Smooth muscle cell (in vitro differentiated cells): ENCODE results near the gene SYNPO. TPM values are rescaled to one million over a fixed set of nuclear protein-coding genes. Genes with fewer than 3 reads are reported as not detected.

ENCODE experiments used
- DNase-seq: peaks from one replicate; lab custom pipeline; 2025; ENCODE audit not compliant: unreplicated experiment; lab: John Stamatoyannopoulos, UW
- H2AFZ ChIP-seq: fragments of 200-600 bp; sonication (generic); 2 replicates; pipeline ENCODE4 v1.6.0; 2016; ENCODE audit warnings: antibody characterized with exemption, low read depth, mild to moderate bottlenecking
- H3F3A ChIP-seq: fragments of 200-600 bp; sonication (generic); 2 replicates; pipeline ENCODE4 v1.6.0; 2017; ENCODE audit warnings: antibody characterized with exemption, low read depth
- H3K27ac ChIP-seq: fragments of 200-600 bp; sonication (generic); 2 replicates; pipeline ENCODE4 v1.5.1; 2016; ENCODE audit warnings: low read depth, mild to moderate bottlenecking
- H3K27me3 ChIP-seq: fragments of 200-600 bp; sonication (generic); 2 replicates; pipeline ENCODE4 v1.6.1; 2016; ENCODE audit warnings: low read depth, mild to moderate bottlenecking
- H3K36me3 ChIP-seq: fragments of 200-600 bp; sonication (generic); 2 replicates; pipeline ENCODE4 v1.5.1; 2016; ENCODE audit warnings: low read depth
- H3K4me1 ChIP-seq: fragments of 200-600 bp; sonication (generic); 2 replicates; pipeline ENCODE4 v1.5.1; 2016; ENCODE audit warnings: low read depth
- H3K4me2 ChIP-seq: fragments of 200-600 bp; sonication (generic); 2 replicates; pipeline ENCODE4 v1.6.0; 2016; ENCODE audit warnings: mild to moderate bottlenecking
- H3K4me3 ChIP-seq: fragments of 200-600 bp; sonication (generic); 2 replicates; pipeline ENCODE4 v1.5.1; 2016; ENCODE audit warnings: mild to moderate bottlenecking
- H3K79me2 ChIP-seq: fragments of 200-600 bp; sonication (generic); 2 replicates; pipeline ENCODE4 v1.6.0; 2016; ENCODE audit warnings: low read depth, mild to moderate bottlenecking
- H3K9ac ChIP-seq: fragments of 200-600 bp; sonication (generic); 2 replicates; pipeline ENCODE4 v1.6.0; 2016; ENCODE audit warnings: low read depth
- H3K9me3 ChIP-seq: fragments of 200-600 bp; sonication (generic); replicated peaks from 2 replicates; pipeline ENCODE4 v1.5.1; 2016; ENCODE audit warnings: low read depth
- H4K20me1 ChIP-seq: fragments of 200-600 bp; sonication (generic); 2 replicates; pipeline ENCODE4 v1.6.0; 2016; ENCODE audit warnings: low read depth
- WGBS: methylation state at CpG from one replicate; pipeline ENCODE4 v1.1.7; 2016; ENCODE audit warnings: low lambda C conversion rate; 5-methylcytosine and 5-hydroxymethylcytosine counted together
- polyA plus RNA-seq: library from polyadenylated mRNA; unstranded; fragments of >200 nt; fragmentation: Nextera tagmentation; extraction: Ambion mirVana; gene quantifications from 2 replicates; pipeline ENCODE4 v1.2.1, GENCODE V29; 2016
- total RNA-seq: library from RNA; depleted of rRNA; stranded (reverse); fragments of >200 nt; gene quantifications from 2 replicates; pipeline ENCODE4 v1.2.3, GENCODE V29; 2014
- TF ChIP-seq, protein P1 (sequence below): fragments of 200-600 bp; sonication (generic); IDR thresholded peaks from 2 replicates; pipeline ENCODE4 v1.5.1; 2017; ENCODE audit warnings: borderline replicate concordance, mild to moderate bottlenecking, antibody characterized with exemption; ENCODE audit not compliant: insufficient read depth, poor library complexity, severe bottlenecking

SYNPO gene
- total and polyA plus RNA-seq, 2 experiments from 2014 or later, result 34.2 to 46.4 TPM

DNA sequence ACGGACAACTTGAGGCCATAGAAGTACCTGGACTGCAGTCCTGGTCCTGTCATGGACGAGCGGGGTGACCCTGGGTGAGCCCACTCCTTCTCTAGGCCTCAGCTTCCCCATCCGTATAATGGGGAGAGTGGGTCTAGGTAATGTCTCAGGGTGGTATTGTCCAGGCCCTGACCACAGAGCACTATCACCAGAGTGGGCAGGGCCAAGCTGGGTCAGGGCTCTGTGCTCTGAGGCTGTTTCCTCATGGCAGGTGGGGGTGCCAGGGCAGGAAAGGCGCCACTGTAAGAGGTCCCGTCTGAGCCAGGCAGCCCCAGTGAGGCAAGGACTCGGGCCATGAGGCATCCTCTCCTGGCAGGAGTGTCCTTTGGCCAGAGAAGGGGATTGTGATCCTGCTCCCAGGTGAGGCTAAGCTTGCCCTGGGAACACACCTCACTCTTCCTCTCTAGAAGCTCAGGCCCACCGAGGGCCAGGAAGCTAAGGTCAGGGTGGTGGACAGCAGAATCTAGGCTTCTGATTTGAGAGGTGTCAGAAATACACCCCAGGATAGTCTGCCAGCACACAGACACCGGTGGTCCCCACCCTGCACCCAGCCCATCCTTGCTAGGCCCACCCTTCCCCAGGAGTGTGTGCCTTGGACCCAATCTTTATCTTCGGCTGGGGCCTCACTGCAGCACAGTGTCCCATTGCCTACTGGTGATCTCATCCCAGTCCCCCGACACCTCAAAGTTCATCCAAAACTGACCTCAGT is 19.1 kb downstream of the SYNPO start:
- Histone ChIP-seq H3K36me3 (no peaks in the 10 kb centered on the region), H3K9me3 (no peaks in the 10 kb centered on the region), H3K27me3 (no peaks in the 10 kb centered on the region), H2AFZ (no peak overlapping the region), H3K4me2 (peak overlapping the region; percentile 55), H4K20me1 (peaks cover 17% of the 10 kb centered on the region), H3F3A (peaks cover 15% of the 10 kb centered on the region), H3K4me1 (peaks cover 11% of the 10 kb centered on the region), H3K4me3 (no peak overlapping the region), H3K9ac (no peak overlapping the region), H3K79me2 (peaks cover under 1% of the 10 kb centered on the region), H3K27ac (peak overlapping the region; percentile 71)
- 91% methylated on average over 11 of the region's 11 CpGs for WGBS
- TF ChIP-seq, protein P1, sequence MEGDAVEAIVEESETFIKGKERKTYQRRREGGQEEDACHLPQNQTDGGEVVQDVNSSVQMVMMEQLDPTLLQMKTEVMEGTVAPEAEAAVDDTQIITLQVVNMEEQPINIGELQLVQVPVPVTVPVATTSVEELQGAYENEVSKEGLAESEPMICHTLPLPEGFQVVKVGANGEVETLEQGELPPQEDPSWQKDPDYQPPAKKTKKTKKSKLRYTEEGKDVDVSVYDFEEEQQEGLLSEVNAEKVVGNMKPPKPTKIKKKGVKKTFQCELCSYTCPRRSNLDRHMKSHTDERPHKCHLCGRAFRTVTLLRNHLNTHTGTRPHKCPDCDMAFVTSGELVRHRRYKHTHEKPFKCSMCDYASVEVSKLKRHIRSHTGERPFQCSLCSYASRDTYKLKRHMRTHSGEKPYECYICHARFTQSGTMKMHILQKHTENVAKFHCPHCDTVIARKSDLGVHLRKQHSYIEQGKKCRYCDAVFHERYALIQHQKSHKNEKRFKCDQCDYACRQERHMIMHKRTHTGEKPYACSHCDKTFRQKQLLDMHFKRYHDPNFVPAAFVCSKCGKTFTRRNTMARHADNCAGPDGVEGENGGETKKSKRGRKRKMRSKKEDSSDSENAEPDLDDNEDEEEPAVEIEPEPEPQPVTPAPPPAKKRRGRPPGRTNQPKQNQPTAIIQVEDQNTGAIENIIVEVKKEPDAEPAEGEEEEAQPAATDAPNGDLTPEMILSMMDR, result no peak
- no peak for DNase-seq

DNA sequence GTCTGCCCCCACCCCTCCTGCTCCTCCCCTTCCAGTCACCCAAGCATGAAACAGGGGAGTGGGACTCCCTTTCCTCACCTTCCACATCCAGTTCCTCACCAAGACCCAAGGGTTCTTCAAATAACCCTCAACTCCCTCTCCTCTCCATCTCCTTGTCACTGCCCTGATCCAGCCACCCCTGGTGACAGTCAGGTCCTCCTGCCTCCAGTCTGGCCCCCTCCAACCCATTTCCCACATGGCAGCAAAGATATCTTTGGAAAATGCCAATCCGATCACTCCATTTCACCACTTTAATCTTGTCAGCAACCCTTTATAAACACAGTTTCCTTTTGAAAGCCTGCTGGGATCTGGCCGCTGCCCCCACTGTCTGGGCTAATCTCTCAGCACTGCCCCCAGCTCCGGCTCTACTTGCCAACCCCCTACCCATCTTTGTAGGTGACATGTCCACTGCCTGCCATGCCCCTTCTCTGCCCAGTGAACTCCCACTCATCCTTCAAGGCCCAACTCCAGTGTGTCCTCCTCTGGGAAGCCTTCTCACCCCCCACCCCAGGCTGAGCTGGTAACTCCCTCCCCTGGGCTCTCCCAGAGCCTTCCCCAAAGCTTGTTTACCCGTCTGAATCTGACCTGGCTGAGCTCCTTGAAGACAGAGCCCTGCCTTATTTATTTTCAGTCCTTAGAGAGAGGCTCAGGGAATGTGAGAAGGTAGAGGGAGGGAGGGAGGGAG is 19.8 kb downstream of the SYNPO start:
- peak overlapping the region; percentile 71 for H3K27ac ChIP-seq
- H3K4me1 ChIP-seq, result peaks cover 11% of the 10 kb centered on the region
- peaks cover 10% of the 10 kb centered on the region for H3F3A ChIP-seq
- no peak overlapping the region for H3K4me3 ChIP-seq
- TF ChIP-seq, protein P1, result no peak
- WGBS, result 11% methylated on average over 4 of the region's 4 CpGs
- no peaks in the 10 kb centered on the region for H3K36me3 ChIP-seq
- no peaks in the 10 kb centered on the region for H3K9me3 ChIP-seq
- H4K20me1 ChIP-seq, result peaks cover 11% of the 10 kb centered on the region
- no peak overlapping the region for H2AFZ ChIP-seq
- no peaks in the 10 kb centered on the region for H3K79me2 ChIP-seq
- peak overlapping the region; percentile 55 for H3K4me2 ChIP-seq
- H3K27me3 ChIP-seq, result no peaks in the 10 kb centered on the region
- no peak overlapping the region for H3K9ac ChIP-seq
- no peak for DNase-seq

DNA sequence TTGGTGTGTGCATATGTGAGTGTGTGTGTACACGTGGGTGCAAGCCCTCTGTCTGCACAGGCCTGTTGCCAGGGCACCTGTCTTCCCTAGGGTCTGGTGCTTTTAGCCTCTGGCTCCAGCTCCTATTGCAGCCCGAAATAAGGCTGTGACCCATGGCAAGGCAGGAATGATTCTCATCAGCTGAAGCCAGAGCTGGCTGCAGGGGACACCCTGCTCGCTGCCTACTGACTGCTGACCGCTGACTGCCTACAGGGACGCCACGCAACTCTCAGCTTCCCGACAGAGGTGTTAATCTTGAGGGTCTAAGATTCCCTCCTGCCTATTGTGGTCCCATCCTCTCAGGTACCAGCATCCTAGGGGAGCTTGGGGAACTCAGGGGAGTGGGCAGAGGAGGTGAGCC is 20.6 kb downstream of the SYNPO start, which contains the start of gene MYOZ3:
MYOZ3 (plus strand) TSS at position 166 of the 400 bp plus-strand sequence. CDS start 1,691 bp downstream, outside the sequence.
- no peak within 1 kb of the TSS for H3K4me3 ChIP-seq
- peak within 1 kb of the TSS; percentile 55 for H3K4me2 ChIP-seq
- H3K36me3 ChIP-seq, result no peaks in the 10 kb centered on the region
- no peaks in the 10 kb centered on the region for H3K9me3 ChIP-seq
- H3K27me3 ChIP-seq, result no peaks in the 10 kb centered on the region
- peaks cover 11% of the 10 kb centered on the region for H3K4me1 ChIP-seq
- no peak for DNase-seq
- H3F3A ChIP-seq, result peaks cover 1% of the 10 kb centered on the region
- 76% methylated on average over 7 of the region's 7 CpGs for WGBS
- H3K9ac ChIP-seq, result no peak within 1 kb of the TSS
- no peak within 1 kb of the TSS for H2AFZ ChIP-seq
- peaks cover 3% of the 10 kb centered on the region for H4K20me1 ChIP-seq
- H3K79me2 ChIP-seq, result no peaks in the 10 kb centered on the region
- TF ChIP-seq, protein P1, result no peak
- H3K27ac ChIP-seq, result peak within 1 kb of the TSS; percentile 71
